Transverse colon (tissue), 4 donors: ENCODE data around the gene NPPA. TPM values are rescaled to one million over a fixed set of nuclear protein-coding genes. Genes with fewer than 3 reads are reported as not detected.

Experiments used
- DNase-seq: peaks from one replicate; pipeline ENCODE4 v3.0.0-alpha.2; 2019
- H3K27ac ChIP-seq, 4 donors: fragments of 200-600 bp; sonication (generic); 2 replicates each; pipeline ENCODE4 v1.5.1; 2016 to 2018; ENCODE audit warnings: inconsistent platforms in 4 of 4
- H3K27me3 ChIP-seq: fragments of 200-600 bp; sonication (generic); 2 replicates; pipeline ENCODE4 v1.5.1; 2017; ENCODE audit warnings: inconsistent platforms
- H3K36me3 ChIP-seq, 4 donors: fragments of 200-600 bp; sonication (generic); 2 replicates each; pipeline ENCODE4 v1.5.1; 2017 to 2019; ENCODE audit warnings: inconsistent platforms in 4 of 4
- H3K4me1 ChIP-seq, 4 donors: fragments of 200-600 bp; sonication (generic); 2 replicates each; pipeline ENCODE4 v1.5.1; 2017 to 2020; ENCODE audit warnings: inconsistent platforms in 4 of 4
- H3K4me3 ChIP-seq, 4 donors: fragments of 200-600 bp; sonication (generic); 1 replicate in 1 of 4; 2 replicates in 3 of 4; pipeline versions ENCODE4 v1.5.1 to v1.6.1; 2017 to 2019; ENCODE audit warnings: inconsistent platforms in 4 of 4
- H3K9me3 ChIP-seq, 2 donors: fragments of 200-600 bp; sonication (generic); 2 replicates each; pipeline ENCODE4 v1.5.1; 2017 to 2019; ENCODE audit warnings: inconsistent platforms in 2 of 2
- CTCF ChIP-seq, 5 experiments: fragments of 200-600 bp in 3 of 5; fragments of 450-650 bp in 2 of 5; sonication (generic) in 3 of 5; IDR thresholded peaks; 1 replicate in 2 of 5; 2 replicates in 3 of 5; pipeline ENCODE4 v1.5.1; 2016 to 2017; ENCODE audit warnings: antibody characterized with exemption in 5 of 5, inconsistent platforms in 3 of 5, mild to moderate bottlenecking in 2 of 5, moderate library complexity in 1 of 5
- EP300 ChIP-seq: sonication (generic); formaldehyde crosslinking; IDR thresholded peaks from one replicate; pipeline ENCODE4 v1.6.1; 2017; ENCODE audit warnings: antibody characterized with exemption, low read depth
- POLR2A ChIP-seq: fragments of 450-650 bp; IDR thresholded peaks from one replicate; pipeline ENCODE4 v1.6.1; 2016; ENCODE audit warnings: antibody characterized with exemption, mild to moderate bottlenecking, moderate library complexity
- POLR2AphosphoS5 ChIP-seq, 3 donors: sonication (generic); formaldehyde crosslinking; IDR thresholded peaks; one replicate each; pipeline ENCODE4 v1.6.1; 2016; ENCODE audit warnings: antibody characterized with exemption in 3 of 3
- WGBS, 2 donors: methylation state at CpG; one replicate each; pipeline ENCODE4 v1.1.5; 2018; ENCODE audit warnings: low coverage in 1 of 2; 5-methylcytosine and 5-hydroxymethylcytosine counted together
- in situ Hi-C, 4 donors: fragments of 200-750 bp; cut with MboI; loops; one replicate each; pipeline versions ENCODE4 v1.15.0 to v1.15.1; 2017; ENCODE audit warnings: low sequenced_read_pairs in 3 of 4, low pct_ligation_motif_present in 1 of 4, low pct_unique_long_range_greater_than_20kb in 1 of 4
- intact Hi-C: fragments of 100-400 bp; cut with DNase I; formaldehyde crosslinking; loops from one replicate; pipeline ENCODE4 v1.15.1; 2023; ENCODE audit warnings: low total_unique reads
- total RNA-seq, 4 donors: library from RNA; depleted of rRNA; stranded (reverse); fragments of >200 nt; gene quantifications; one replicate each; pipeline ENCODE4 v1.1.0, GENCODE V29; 2016

The NPPA gene
- total RNA-seq, 4 donors from 2014 or later: not detected

GRCh38 chr1:11888877-11889208 lies 41.3 kb upstream of the NPPA start:
- no peak for TF ChIP-seq POLR2AphosphoS5 (IDR thresholded peaks at IDR 0.05)
- no peak for TF ChIP-seq POLR2A
- TF ChIP-seq EP300: no peak
- TF ChIP-seq CTCF (IDR thresholded peaks at IDR 0.05): no peak
- 41% methylated on average over 3 of the region's 3 CpGs; no CpG with 5 or more reads in 1 of the 2 donors for WGBS, 2 donors
- Histone ChIP-seq H3K27me3 (peaks cover 11% of the 10 kb centered on the region), H3K4me3 (no peak overlapping the region), H3K36me3 (no peaks in the 10 kb centered on the region), H3K9me3 (no peaks in the 10 kb centered on the region), H3K4me1 (no peaks in the 10 kb centered on the region), H3K27ac (no peak overlapping the region)
- intact Hi-C loops: no loop called here
- no peak for DNase-seq
- in situ Hi-C loops: no loop called here

GRCh38 chr1:11888206-11888876 lies 40.8 kb upstream of the NPPA start:
- WGBS, 2 donors: 80 to 92% methylated on average over 7 to 15 of the region's 15 CpGs
- Histone ChIP-seq H3K27ac (no peak overlapping the region), H3K4me3 (no peak overlapping the region), H3K4me1 (no peaks in the 10 kb centered on the region), H3K9me3 (no peaks in the 10 kb centered on the region), H3K36me3 (no peaks in the 10 kb centered on the region), H3K27me3 (peaks cover 11% of the 10 kb centered on the region)
- intact Hi-C loops: no loop called here
- DNase-seq: no peak
- in situ Hi-C loops: no loop called here
- no peak for TF ChIP-seq POLR2AphosphoS5 (IDR thresholded peaks at IDR 0.05)
- TF ChIP-seq POLR2A: no peak
- TF ChIP-seq EP300: no peak
- TF ChIP-seq CTCF (IDR thresholded peaks at IDR 0.05): no peak

DNA sequence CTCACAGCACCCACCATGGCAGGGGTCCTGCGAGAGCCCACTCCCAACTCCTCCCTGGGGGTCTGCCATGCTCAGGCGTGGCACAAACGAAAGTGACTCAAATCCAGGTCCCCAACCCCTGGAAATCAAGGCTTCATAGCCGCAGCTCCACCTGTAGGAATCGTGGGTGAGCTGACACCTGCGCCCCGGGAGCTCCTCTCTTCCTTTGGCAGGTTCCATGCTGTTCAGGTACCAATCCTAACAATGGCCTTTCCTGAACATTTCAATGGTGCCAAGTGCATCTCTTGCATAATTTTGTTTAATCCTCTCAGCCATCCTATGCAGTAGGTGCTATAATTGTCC lies 40.1 kb upstream of the NPPA start:
- Histone ChIP-seq H3K4me3 (no peak overlapping the region), H3K27ac (no peak overlapping the region), H3K36me3 (no peaks in the 10 kb centered on the region), H3K4me1 (peaks cover 0 to 3% (median 0%) of the 10 kb centered on the region in 4 donors), H3K9me3 (no peaks in the 10 kb centered on the region), H3K27me3 (peaks cover 8% of the 10 kb centered on the region)
- no peak for DNase-seq
- no peak for TF ChIP-seq POLR2AphosphoS5 (IDR thresholded peaks at IDR 0.05)
- in situ Hi-C loops (no loop called here), intact Hi-C loops (no loop called here)
- WGBS, 2 donors: 58% methylated on average over 7 of the region's 7 CpGs; no CpG with 5 or more reads in 1 of the 2 donors

- H3K9me3 ChIP-seq: no peaks in the 10 kb centered on the region
- intact Hi-C loops: no loop called here
- H3K4me3 ChIP-seq: no peak overlapping the region
- 83% methylated on average over 19 of the region's 19 CpGs; no CpG with 5 or more reads in 1 of the 2 donors for WGBS, 2 donors
- no peak for DNase-seq
- peaks cover 0 to 3% (median 0%) of the 10 kb centered on the region in 4 donors for H3K4me1 ChIP-seq
- H3K27me3 ChIP-seq: peaks cover 3% of the 10 kb centered on the region
- TF ChIP-seq CTCF (IDR thresholded peaks at IDR 0.05): no peak
- TF ChIP-seq EP300: no peak
- TF ChIP-seq POLR2A: no peak
- no peak for TF ChIP-seq POLR2AphosphoS5 (IDR thresholded peaks at IDR 0.05)
- H3K36me3 ChIP-seq: no peaks in the 10 kb centered on the region
- in situ Hi-C loops: no loop called here
- H3K27ac ChIP-seq: no peak overlapping the region
These were observed 39.5 kb upstream of the NPPA start for GRCh38 chr1:11886986-11887665.
